Activated naive CD4-positive, alpha-beta T cell (primary cell): Measurements from ENCODE around the gene PHLPP1.
"Not testable (repeated sequence)": the region's sequence is repeated elsewhere in the genome, so short reads cannot be mapped to it uniquely, and the experiment has no call there.

ENCODE experiments used
- DNase-seq, 4 experiments: peaks; one replicate each; lab custom pipeline; 2025; lab: John Stamatoyannopoulos, UW

The PHLPP1 gene

DNA sequence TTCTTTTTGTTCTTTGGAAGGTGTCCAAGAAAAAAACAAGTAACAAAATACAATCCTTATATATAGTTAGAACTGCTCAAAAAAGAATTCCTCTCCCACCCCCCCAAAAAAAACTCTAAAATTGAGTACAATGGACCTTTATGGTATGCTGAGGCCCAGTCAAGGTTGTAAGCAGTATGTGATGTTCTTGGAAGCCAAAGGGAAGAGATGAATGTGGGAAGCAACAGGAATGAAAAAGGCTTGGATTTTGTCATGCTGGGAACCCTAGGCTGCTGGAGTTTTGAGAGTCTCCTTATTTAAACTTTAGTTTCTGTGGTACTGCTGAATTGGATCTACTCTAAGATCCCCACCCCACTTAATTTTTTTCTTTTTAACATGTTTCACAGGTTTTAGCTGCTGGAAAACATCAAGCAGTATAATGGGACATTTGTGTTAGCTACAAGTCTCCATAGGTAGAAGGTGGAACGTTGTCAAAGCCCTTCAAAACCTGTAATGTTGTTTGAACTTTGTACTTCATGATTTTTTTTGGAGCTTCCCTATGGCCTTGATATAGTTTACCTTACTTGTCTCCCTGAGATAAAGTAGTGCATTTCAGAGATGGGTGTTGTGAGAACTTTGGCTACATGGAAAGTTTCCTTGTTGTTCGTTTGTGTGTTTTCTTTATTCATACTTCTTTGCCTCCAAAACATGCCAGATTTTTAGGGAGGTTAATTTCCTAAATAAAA lies 57.7 kb downstream of the PHLPP1 start:
- DNase-seq: no peak

DNA sequence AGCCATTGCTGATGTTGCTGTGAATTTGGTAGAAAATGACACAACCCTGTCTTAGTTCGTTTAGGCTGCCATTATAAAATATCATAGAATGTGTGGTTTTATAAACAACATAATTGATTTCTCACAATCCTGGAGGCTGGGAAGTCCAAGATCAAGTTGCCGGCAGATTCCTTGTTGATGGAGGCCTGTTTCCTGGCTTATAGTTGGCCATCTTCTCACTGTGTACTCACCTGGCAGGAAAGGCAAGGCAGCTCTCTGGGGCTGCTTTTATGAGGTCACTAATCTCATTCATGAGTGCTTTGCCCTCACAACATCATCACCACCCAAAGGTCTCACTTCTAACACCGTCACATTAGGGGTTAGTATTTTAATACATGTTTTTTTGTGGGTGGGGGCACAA lies 58.4 kb downstream of the PHLPP1 start:
- DNase-seq: no peak

DNA sequence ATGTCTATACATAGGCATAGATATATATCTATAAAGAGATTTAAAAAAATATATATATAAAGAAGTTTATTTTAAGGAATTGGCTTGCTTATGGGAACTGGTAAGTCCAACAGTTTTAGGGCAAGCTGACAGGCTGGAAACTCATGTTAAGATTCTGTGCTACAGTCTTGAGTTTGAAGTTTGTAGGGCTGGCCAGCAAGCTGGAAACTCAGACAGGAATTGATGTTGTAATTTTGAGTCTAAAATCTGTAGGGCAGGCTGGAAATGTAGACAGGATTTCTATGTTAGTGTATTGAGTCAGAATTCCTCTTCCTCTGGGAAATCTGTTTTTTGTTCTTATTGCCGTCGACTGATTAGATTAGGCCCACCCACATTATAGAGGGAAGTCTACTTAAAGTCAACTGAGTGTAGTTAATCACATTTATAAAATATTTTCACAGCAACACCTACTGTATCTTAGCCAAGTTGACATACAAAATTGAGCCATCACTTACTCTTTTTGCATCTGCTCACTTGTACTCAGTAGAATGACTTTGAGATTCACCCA lies 60.8 kb downstream of the PHLPP1 start:
- no peak for DNase-seq

DNA sequence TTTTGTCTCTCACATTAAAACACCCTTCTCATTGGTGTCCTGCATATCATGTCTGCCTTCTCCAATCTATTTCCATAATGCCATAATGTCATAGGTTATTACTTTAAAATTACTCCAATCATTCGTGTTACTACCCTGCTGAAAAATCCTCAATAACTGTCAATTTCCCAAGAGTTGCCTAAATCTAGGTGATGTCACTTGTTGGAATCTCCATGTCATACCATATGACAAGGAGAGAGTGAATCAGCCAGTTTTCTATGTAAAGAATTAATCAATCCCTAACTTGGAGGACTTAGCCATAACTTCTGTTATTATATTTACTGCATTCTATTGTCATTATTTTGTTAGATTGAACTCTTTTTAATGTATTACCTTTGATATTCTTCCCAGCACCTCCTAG lies 62.5 kb downstream of the PHLPP1 start:
- DNase-seq: no peak

DNA sequence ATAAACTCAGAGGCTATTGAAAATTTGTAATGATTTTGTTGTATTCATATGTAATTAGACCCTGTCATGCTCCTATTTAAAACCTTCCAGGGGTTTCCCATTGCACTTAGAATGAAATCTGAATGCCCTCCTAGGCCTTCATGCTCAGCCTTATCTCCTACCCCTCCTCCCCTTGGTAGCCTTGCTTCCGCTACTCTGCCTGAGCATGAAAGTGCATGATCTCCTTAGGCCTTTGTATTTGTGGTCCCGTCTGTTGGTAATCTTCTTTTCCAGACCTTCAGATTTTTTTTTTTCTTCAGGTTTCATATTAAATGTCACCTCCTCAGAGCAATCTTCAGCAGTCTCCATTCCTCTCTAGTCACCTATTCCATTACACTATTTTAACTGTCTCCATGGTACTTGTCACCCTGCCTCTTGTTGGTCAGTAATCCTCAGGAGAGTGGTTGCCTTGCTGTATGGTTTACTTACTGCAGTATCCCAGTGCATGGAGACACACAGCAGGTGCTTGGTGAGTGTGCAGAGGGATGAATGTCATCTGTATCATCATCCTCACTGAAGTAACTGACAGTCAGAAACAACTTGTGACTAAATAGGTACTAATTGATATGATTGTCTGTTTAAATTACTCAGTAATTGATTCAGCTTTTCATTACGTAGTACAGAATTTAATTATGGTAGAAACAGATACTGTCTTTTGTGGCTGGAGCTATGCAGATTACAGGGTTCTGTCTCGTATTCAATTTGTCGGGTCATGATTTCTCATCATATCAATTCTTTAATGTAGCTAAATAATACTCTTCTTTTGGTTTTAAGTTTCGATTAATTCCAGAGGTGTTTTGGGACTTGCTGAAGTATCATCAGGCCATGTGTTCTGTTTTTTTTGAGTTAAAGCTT lies 63.9 kb downstream of the PHLPP1 start:
- DNase-seq: no peak

DNA sequence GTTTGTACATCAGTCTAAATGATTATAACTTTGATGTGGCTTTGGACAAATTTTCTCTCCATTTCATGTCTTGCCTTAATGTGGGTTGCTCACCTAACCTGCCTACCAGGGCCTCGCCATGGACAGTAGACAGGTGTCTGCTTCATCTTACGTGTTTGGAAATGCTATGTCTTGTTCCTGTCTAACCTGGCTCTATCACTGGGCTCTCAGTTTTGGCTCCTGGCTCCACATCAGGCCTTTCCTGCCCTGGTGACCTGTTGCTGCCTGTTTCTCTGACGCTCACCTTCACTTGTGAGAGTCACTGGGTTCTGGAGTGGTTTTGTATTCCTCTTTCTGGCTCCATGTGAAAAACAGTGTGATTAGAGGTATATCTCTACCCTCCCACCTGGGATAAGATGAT lies 65.9 kb downstream of the PHLPP1 start:
- no peak for DNase-seq

DNA sequence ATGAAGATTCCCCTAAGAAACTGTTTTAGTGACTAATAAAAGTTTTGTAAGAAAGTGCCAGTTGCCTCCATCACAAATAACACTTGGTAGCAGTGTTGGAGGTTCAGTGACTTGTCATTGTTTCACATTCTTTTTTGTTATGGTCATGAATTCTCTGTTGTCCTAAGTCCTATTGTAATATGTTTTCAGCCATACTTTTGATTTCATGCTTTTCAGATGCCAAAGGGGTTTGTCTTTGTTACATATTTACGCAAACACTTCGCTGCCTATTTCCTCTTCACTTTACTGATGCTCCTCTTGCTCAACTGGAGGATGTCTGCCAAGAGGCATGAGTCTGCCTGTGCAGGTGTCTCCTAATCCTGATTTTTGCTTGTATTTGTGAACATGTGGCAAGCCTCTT lies 66.6 kb downstream of the PHLPP1 start:
- no peak for DNase-seq

DNA sequence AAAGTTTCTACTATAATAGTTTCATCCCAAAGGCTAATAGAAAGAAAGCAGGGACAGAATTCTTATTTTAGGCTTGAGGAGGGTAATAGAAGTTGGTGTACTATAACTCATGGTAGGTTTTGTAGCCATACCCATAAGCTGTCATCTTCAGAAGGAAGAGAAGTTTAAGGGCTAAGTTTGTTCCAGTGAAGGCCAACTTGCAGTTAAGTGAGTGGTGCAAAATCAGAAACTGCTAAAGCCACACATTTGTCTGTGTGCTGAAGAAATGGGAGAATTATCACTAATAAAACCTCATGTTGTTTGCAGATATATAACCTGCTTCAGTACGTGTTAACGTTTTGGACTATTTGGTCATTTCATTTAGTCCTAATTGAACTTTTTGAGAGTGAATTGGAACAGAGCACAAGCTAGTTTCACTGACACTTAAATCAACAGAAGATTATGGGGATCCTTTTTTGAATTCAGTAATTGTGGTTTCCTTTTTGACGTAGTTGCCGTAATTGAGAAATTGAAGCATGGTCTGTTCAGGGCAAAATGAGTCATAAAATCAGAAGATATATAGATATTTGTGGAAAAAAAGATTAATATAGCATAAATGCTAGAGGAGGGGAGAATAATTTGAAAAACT lies 69.1 kb downstream of the PHLPP1 start:
- DNase-seq: no peak

DNA sequence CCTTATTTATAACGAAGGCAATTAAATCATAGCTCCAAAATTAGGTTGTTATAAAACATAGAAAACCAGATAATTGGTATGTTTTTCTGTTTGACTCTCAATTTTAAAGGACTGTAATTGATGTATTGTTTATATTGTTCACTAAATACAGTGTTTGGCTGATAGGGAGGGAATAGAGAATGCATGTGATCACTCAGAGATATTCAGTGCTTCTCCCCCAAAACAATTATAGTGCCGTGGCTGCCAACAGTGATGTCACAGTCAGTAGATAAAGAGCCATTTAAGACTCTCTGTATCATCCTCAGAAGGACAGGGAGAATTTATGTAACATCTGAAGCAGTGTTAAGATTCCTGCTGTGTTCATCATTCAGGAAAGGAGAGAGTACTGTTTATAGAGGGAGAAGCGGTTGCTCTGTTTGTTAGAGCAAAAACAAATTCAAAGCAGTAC lies 69.6 kb downstream of the PHLPP1 start:
- no peak for DNase-seq

DNA sequence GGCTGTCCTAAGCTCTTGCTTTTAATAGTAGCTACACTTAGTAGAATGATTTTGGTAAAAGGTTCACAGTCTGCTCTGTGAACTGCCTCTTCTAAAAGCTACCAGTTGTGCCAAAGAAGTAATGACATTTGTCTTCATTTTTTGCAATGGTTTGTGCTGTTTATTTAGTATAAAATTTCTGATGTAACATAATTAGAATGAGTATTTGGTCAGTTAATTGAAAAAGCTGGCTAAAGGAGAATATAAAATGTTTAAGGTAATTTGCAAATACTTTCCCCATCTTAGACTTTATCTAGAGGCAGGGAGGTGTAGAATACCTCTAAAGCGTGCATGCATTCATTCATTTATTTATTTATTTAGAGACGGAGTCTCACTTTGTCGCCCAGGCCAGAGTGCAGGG lies 71.3 kb downstream of the PHLPP1 start:
- no peak for DNase-seq

DNA sequence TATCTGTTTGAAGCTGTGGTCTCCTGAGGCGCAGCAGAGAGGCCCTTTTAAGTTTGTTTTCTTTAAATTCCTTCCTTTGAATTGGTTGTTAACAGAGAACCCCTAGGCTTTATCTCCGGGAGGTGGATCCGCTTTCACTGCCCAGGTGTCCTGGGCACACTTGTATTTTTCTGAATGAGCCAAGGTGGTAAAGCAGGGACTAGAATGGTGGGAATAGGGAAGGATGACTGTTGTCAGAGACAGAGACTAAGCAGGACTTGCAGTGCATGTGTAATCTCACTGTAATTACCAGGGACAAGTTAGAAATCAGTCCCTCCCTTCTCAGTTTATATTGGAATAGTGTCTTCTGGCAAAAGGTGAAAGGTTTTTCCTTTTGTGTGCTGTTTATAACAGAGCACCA lies 72.8 kb downstream of the PHLPP1 start:
- DNase-seq: no peak

DNA sequence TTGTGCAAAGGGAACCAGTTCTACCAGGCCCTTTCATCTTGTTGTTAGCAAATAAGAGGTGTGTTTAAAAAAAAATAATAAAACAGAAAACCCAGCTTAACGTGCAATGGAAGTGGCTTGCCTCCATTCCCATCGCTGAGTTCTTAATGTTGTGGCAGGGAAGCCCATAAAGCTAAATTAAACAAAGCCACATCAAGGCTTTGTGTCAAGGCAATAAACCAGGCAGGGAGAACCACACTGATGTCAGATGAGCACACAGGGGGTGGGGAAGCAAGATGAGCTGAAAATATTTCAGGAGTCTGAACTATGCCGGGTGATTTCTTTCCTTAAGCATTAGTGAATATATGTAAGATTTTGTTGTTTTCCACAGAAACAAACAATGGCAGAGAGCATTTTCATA lies 73.5 kb downstream of the PHLPP1 start:
- no peak for DNase-seq

DNA sequence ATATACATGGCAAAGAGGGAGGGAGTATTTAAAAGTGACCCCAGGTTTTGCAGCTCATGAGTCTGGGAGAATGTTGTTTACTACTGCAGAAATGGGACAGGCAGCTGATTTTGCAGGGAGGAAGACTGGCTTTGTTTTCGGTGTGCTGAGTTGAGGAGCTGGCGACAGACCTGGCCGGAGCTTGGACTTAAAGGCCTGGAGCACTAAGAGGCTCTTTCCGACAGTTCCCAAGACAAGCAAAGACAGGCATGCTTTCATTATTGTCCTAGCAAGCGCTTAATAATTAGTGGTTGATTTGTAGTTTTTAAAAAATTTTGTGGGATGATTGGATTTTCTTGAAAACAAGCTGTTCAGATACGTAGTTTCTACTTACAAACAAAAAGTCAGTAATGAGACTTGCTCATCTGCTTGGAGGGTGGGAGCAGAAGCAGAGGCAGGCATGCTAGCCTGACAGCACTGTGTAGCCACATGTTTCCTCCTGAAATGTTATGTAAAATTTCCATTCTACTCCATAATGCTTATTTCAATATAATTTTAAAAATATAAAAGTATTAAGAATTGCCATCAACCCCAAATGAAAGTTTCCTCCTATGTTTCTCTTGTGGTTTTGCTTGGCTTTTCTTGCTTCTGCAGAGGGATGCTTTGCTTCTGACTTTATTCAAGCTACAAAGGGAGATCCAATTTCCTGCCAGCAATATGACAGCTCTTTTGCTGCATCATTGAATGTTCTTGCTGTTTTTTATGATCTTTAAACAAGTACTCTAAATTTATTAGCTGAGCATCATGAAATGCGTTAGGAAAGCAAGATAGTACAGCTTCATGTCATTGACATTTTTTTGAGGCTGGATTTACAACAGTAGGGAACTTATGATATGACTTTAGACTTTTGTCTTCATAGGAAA lies 75.8 kb downstream of the PHLPP1 start:
- no peak for DNase-seq

DNA sequence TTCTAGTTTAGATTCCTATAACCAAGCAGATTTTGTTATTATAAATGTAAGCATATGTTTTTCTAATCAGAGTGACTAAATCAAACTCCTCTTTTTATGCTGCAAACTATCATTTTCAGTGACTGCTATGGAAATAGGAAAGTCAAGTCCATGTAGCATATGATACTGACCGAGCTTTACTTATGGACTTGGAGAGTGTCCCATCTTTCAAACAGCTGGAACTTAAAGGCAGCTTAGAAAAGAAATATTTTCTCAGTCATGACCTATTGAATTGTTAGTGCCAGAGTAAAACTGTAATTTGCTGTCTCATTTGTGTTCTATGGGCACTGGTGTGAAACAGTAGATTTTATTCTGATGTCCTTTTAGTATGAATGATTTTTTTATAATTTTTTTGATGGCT lies 76.7 kb downstream of the PHLPP1 start:
- DNase-seq: no peak

DNA sequence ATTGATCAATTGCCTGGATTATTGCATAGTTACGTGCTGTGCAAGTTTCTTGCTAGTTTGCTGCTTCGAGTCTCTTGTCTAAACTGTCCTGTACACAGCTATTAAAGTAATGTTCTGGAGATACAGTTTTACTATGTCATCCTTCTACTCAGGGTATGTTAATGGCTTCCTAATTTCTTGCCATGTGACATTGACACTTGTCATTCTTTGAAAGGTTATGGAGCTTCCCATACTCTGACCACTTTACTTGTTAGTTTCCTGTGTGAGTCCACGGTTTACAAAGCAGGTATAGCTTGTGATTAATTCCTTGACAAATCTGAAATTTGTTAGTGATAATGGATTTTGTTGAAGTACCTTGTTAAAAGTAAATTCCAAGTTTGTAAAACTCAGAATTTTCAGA lies 80.5 kb downstream of the PHLPP1 start:
- no peak for DNase-seq

DNA sequence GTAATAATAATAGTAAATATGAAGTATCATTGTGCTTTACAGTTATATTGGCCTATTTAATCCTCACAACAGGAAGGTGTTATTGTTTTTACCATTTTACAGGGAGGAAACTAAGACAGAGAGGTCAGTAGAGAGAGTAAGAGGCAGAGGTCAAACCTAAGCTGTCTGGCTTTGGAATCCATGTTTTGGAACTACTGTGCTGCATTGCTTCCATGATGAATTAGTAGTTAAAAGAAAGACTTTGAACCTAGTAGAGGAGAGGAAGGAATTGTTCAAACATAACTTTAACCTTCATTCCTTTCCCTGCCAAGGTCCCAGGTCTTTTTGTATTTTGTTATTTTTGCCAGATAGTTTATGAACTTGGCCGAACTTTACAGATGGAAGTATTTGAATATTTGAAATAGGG lies 80.9 kb downstream of the PHLPP1 start:
- no peak for DNase-seq

DNA sequence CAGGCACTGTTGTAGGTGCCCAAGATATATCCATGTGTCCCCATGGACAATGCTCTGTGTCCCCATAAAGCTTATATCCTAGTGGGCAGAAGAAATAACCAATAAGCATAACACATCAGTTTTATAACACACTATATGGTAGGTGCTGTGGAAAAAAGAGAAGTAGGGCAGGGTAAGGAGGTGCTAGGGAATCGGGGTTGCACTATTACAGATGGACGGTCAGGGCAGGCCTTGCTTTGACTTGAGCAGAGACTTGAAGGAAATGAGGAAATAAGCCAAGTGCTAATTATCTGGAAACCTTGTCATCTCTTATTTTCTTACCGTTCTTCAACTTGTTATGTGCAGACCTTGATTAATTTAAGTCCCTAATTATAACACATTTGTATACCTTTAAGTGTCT lies 82.0 kb downstream of the PHLPP1 start:
- no peak for DNase-seq

DNA sequence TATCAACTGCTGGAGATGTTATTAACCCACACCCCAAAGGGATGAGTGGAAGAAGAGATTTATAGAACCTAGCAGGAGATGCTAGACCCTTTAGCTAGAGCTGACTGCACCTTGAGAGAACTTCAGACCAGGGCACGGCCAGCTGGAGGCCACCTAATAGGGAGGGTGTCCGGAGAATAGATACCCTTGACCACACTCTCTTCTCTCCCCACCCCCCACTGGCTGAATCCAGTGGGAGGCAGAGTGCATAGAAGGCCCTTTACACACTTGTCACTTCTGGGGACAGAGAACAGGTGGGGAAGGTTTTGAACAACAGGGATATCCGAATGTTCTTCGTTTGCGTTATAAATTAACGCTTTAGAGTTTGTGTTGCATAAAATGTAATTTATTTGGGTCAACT lies 84.6 kb downstream of the PHLPP1 start:
- DNase-seq: no peak

DNA sequence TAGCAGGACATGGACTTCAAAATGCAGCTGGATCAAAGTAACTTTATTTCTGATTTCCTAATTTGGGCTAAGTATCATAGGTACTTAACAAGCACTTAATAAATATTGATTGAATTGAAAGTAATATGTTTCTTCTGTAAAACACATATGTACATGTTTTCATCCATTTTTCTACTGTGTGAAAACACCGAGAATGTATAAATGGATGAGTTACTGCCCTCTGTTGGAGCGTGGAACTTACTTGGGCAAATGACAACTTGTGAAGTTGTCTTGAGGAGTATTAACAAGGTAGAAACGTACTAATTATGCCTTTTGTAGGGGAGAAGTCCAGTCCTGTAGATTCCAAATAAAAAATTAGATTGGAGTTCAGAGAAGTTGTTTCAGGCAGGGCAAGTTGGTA lies 87.2 kb downstream of the PHLPP1 start:
- DNase-seq: no peak

DNA sequence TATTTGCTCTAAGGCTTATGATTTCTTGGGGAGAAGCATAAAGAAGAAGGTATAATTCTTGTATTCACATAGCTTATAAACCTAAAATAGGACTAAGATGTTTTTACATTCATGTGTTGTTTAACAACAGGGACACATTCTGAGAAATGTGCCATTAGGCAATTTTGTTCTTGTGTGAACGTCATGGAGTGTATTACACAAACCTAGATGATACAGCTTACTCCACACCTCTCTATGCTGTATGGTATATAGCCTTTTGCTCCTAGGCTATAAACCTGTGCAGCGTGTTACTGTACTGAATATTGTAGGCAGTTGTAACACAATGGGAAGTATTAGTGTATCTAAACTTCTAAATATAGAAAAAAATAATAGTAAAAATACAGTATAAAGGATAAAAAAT lies 92.1 kb downstream of the PHLPP1 start:
- DNase-seq: no peak

DNA sequence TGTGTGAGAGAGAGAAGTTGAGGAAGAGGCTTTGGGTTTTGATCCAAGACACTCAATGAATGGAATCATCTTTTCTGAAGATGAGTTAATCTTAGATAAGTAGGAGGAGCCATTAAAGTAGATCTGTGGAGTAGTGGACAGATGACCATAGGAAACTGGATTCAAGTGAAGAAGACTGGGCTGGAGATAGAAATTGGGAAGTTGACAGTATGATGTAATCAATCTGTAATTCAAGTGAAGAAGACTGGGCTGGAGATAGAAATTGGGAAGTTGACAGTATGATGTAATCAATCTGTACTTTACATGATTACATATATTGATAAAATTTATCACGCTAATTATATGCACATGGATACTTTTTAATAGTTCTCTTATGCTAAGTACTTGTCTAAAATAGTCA lies 92.8 kb downstream of the PHLPP1 start:
- DNase-seq: no peak

DNA sequence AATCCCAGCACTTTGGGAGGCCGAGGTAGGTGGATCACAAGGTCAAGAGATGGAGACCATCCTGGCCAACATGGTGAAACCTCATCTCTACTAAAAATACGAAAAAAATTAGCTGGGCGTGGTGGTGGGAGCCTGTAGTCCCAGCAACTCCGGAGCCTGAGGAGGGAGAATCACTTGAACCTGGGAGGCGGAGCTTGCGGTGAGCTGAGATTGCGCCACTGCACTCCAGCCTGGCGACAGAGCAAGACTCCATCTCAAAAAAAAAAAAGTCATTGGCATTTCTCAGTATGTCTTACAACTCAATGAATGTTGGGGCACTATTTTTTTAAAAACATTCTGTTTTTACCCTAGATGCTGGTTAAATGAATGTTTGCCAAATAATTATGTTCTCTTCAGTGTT lies 94.1 kb downstream of the PHLPP1 start:
- not testable (repeated sequence) for DNase-seq
